Loucy (cell line): Measurements from ENCODE around the gene FKBP8.

Source experiments
- CTCF ChIP-seq: fragments of 200-600 bp; sonication (generic); conservative IDR thresholded peaks from 2 replicates; pipeline ENCODE4 v1.5.1; 2014; ENCODE audit warnings: mild to moderate bottlenecking, antibody characterized with exemption, low read length
- EZH2phosphoT487 ChIP-seq: fragments of 200-600 bp; IDR thresholded peaks from 2 replicates; pipeline ENCODE4 v1.6.1; 2018; ENCODE audit warnings: antibody characterized with exemption, mild to moderate bottlenecking, moderate library complexity, borderline replicate concordance

GRCh38 chr19:18488403-18488723, 55.0 kb downstream of the FKBP8 start:
- TF ChIP-seq CTCF (peak; percentile 42), EZH2phosphoT487 (no peak)
